ENCODE results near the gene PCGF1. TPM values are rescaled to one million over a fixed set of nuclear protein-coding genes. Genes with fewer than 3 reads are reported as not detected.
"Not testable (repeated sequence)": the region's sequence is repeated elsewhere in the genome, so short reads cannot be mapped to it uniquely, and the experiment has no call there.

PCGF1 gene
- total RNA-seq, 4 donors from 2014 or later: 9.6 to 32.0 (median 19.1) TPM

- WGBS, 2 donors: 93 to 95% methylated on average over 12 of the region's 12 CpGs
- H3K9me3 ChIP-seq: no peaks in the 10 kb centered on the region
- TF ChIP-seq EP300 (IDR thresholded peaks at IDR 0.05) (no peak), POLR2A (IDR thresholded peaks at IDR 0.05) (no peak), CTCF (IDR thresholded peaks at IDR 0.05) (no peak)
- peaks cover 0 to 78% (median 21%) of the 10 kb centered on the region in 3 donors for H3K36me3 ChIP-seq
- no peak for DNase-seq (ENCODE audit: low spot score in 2 of 2)
- H3K4me3 ChIP-seq: no peak overlapping the region
- peaks cover 0 to 2% of the 10 kb centered on the region in 2 donors for H3K27me3 ChIP-seq
- H3K27ac ChIP-seq: no peak overlapping the region
- no peaks in the 10 kb centered on the region for H3K4me1 ChIP-seq
Observed at GRCh38 chr2:74491648-74492544, 15.6 kb downstream of the PCGF1 start.

DNA sequence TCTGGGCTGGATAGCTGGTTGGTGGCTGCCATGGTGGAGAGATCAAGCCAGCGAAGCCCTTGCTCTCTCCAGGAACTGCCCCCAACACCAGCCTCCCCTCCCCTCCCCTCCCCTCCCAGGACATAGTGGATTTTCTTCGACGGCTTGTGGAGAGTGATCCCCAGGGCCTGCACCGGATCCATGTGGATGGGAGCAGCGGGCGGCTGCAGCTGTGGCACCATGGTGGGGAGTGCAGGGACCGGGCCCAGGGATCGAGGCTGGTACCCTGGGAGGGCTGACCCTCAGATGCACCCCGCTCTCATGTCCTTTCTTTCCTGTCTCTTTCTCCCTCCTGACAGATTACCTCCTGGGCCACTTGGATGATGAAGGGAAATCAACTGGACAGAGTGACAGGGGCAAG is 17.6 kb downstream of the PCGF1 start:
- no peak overlapping the region for H3K27ac ChIP-seq
- 90 to 94% methylated on average over 8 to 9 of the region's 9 CpGs for WGBS, 2 donors
- TF ChIP-seq POLR2A (IDR thresholded peaks at IDR 0.05) (no peak), CTCF (IDR thresholded peaks at IDR 0.05) (no peak), EP300 (IDR thresholded peaks at IDR 0.05) (no peak)
- no peaks in the 10 kb centered on the region for H3K27me3 ChIP-seq
- H3K36me3 ChIP-seq: peaks cover 0 to 94% (median 21%) of the 10 kb centered on the region in 3 donors
- no peaks in the 10 kb centered on the region for H3K9me3 ChIP-seq
- H3K4me3 ChIP-seq: no peak overlapping the region
- DNase-seq (ENCODE audit: low spot score in 2 of 2): no peak
- H3K4me1 ChIP-seq: no peaks in the 10 kb centered on the region

DNA sequence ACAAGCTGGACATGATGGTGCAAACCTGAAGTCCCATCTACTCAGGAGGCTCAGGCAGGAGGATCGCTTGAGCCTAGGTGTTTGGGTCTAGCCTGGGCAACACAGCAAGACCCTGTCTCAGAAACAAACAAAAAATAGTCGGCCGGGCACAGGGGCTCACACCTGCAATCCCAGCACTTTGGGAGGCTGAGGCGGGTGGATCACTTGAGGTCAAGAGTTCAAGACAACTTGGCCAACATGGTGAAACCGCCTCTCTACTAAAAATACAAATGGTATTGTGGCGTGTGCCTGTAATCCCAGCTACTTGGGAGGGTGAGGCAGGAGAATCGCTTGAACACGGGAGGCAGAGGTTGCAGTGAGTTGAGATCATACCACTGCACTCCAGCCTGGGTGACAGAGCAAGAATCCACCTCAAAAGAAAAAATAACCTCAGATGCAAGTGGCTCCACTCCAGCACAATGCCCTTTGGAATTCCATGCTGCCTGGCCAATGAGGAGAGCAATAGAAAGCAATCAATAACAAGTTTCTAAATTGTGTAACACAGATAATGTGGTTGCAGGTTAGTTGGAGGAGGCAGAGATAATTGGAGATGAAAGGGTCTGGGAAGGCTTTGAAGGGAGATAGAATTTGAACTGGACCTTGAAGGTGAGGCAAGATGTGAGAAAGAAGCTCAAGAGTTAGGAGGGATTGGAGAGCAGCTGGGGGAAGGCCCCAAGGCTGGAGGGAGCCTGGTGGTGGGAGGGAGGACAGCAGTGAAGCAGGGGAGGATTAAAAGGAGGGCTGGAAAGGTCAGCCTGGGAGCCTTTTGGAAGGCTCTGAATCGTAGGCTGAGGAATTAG is 18.6 kb downstream of the PCGF1 start:
- Histone ChIP-seq H3K27me3 (no peaks in the 10 kb centered on the region), H3K27ac (no peak overlapping the region), H3K4me1 (peaks cover 0 to 8% (median 3%) of the 10 kb centered on the region in 4 donors), H3K4me3 (no peak overlapping the region), H3K9me3 (no peaks in the 10 kb centered on the region), H3K36me3 (peaks cover 0 to 86% (median 21%) of the 10 kb centered on the region in 3 donors)
- 78 to 84% methylated on average over 9 of the region's 9 CpGs for WGBS, 2 donors
- DNase-seq (ENCODE audit: low spot score in 2 of 2): no peak
- TF ChIP-seq CTCF (IDR thresholded peaks at IDR 0.05) (no peak), POLR2A (IDR thresholded peaks at IDR 0.05) (no peak), EP300 (IDR thresholded peaks at IDR 0.05) (no peak)

- 93 to 95% methylated on average over 2 of the region's 2 CpGs for WGBS, 2 donors
- H3K4me3 ChIP-seq: no peak overlapping the region
- DNase-seq (ENCODE audit: low spot score in 2 of 2): no peak
- H3K4me1 ChIP-seq: peaks cover 0 to 25% (median 19%) of the 10 kb centered on the region in 4 donors
- H3K36me3 ChIP-seq: peaks cover 0 to 61% (median 0%) of the 10 kb centered on the region in 3 donors
- H3K27me3 ChIP-seq: no peaks in the 10 kb centered on the region
- H3K9me3 ChIP-seq: no peaks in the 10 kb centered on the region
- H3K27ac ChIP-seq: no peak overlapping the region
- TF ChIP-seq EP300 (IDR thresholded peaks at IDR 0.05) (no peak), CTCF (IDR thresholded peaks at IDR 0.05) (no peak), POLR2A (IDR thresholded peaks at IDR 0.05) (no peak)
Observed at GRCh38 chr2:74486141-74486540, 21.4 kb downstream of the PCGF1 start.

DNA sequence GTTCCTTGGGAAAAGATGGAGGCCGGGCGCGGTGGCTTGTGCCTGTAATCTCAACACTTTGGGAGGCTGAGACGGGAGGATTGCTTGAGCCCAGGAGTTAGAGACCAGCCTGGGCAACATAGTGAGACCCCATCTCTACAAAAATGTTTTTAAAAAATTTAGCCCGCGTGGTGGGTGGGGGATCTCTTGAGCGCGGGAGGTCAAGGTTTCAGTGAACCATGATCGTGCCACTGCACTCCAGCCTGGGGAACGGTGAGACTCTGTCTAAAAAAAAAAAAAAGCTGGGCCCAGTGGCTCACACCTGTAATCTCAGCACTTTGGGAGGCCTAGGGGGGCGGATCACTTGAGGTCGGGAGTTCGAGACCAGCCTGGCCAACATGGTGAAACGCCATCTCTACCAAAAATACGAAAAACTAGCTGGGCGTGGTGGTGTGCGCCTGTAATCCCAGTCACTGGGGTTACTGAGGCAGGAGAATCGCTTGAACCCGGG is 23.8 kb downstream of the PCGF1 start:
- H3K9me3 ChIP-seq; DNase-seq (ENCODE audit: low spot score in 2 of 2); H3K27me3 ChIP-seq: not testable (repeated sequence)
- WGBS, 2 donors: 82 to 84% methylated on average over 19 of the region's 19 CpGs
- Histone ChIP-seq H3K27ac (peak overlapping the region; percentile 87 to 90 (median 89)), H3K4me3 (peak overlapping the region; percentile 72 to 91 (median 86)), H3K4me1 (peaks cover 0 to 36% (median 25%) of the 10 kb centered on the region in 4 donors), H3K36me3 (peaks cover 0 to 59% (median 2%) of the 10 kb centered on the region in 3 donors)
